ENCODE measurements around the gene NAA60.

GRCh38 chr16:3465301-3465700 lies 21.8 kb downstream of the NAA60 start:
- TF ChIP-seq CTCF (IDR thresholded peaks at IDR 0.05; ENCODE audit: poor library complexity): no peak
- no peak for TF ChIP-seq EZH2 (IDR thresholded peaks at IDR 0.05; ENCODE audit: borderline replicate concordance)

Measured in hepatocyte (in vitro differentiated cells).